Sciatic nerve (tissue), 2 donors: Measurements from ENCODE around the gene FARP1. TPM values are rescaled to one million over a fixed set of nuclear protein-coding genes. Genes with fewer than 3 reads are reported as not detected.
A peak's percentile ranks its signal among the peaks of the same experiment; 100 is the strongest.
"Not testable (repeated sequence)": the region's sequence is repeated elsewhere in the genome, so short reads cannot be mapped to it uniquely, and the experiment has no call there.

Experiments
- ATAC-seq: fragments of 200-7000 bp; cut with Tn5 transposase; one replicate; pipeline ENCODE4 v1.9.1; 2020; ENCODE audit warnings: mild to moderate bottlenecking, moderate library complexity
- DNase-seq: peaks from one replicate; pipeline ENCODE4 v3.0.0-alpha.2; 2020; ENCODE audit warnings: low spot score
- intact Hi-C: fragments of 100-400 bp; cut with DNase I; formaldehyde crosslinking; loops from one replicate; pipeline ENCODE4 v1.14.2; 2022
- total RNA-seq: library from RNA; stranded (reverse); fragmentation: NEBNext Ultra II Directional; extraction: Animal tissue kit (Norgen Biotek cat#: 25700); gene quantifications from one replicate; pipeline ENCODE4 v1.2.1, GENCODE V29; 2021
- donor health status: DM: no; HTN: no; CAD: no.
- donor health status: DM: no; HTN: no; CAD: no.

FARP1 gene
- total RNA-seq, 1 donor from 2014 or later: 35.4 TPM

DNA sequence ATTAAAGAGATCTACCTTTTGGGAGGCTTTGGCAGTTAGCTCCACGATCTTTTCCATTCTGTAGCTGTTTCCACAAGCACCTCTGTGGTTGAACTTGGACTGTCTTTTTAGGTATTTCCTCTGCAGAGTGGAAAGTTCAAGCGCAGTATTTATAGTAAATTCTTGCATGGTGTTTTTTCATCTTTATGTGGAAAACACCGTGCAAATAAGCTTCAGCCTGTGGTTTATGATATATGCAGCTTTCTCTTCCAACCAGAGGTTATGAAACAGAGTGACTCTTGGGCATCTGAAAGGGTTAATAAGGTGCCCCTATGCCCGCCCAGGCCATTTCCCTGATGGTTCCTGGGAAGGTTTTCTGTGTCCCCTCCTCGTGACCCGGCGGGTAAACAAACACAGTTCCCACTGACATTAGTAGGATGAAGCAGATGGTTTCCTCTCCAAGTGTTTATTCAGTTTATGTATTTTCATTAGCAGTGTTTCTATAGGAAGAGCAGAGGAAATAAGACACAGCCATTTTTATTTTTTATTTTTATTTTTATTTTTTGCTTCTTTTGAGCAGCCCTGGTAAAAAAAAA lies 73.9 kb downstream of the FARP1 start:
- intact Hi-C loops: no loop called here
- ATAC-seq (no peak), DNase-seq (no peak)

DNA sequence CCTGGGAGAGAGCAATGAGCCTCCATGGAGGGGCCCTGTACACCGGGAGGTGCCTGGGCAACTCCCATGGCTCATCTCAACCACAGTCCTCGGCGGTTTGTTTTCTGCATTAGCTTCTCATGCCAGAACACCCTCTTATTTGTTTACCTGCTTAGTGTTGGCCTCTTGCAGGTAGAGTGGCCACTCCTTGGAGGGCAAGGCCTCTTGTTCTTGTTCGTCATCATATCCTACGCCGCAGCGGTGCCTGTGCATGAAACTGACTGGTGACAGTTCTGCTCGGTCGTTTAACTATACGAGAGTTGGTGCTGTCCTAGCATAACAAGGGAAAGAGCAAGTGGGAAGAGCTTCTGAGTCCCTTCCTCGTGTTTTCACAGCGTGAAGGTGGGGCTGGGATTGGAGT lies 74.7 kb downstream of the FARP1 start:
- ATAC-seq (no peak), DNase-seq (no peak)
- intact Hi-C loops: no loop called here

DNA sequence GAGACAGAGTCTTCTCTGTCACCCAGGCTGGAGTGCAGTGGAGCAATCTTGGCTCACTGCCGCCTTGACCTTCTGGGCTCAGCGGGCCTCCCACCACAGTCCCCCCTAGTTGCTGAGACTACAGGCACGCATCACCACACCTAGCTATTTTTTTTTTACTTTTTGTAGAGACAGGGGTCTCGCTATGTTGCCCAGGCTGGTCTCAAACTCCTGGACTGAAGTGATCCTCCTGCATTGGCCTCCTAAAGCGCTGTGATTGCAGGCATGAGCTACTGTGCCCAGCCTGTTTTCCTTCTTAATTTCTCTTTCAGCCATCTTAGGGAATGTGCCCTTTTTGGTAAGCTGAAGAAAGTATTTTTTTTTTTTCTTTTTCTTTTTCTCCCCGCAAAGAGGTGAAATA lies 76.8 kb downstream of the FARP1 start:
- intact Hi-C loops: no loop called here
- no peak for ATAC-seq
- no peak for DNase-seq

DNA sequence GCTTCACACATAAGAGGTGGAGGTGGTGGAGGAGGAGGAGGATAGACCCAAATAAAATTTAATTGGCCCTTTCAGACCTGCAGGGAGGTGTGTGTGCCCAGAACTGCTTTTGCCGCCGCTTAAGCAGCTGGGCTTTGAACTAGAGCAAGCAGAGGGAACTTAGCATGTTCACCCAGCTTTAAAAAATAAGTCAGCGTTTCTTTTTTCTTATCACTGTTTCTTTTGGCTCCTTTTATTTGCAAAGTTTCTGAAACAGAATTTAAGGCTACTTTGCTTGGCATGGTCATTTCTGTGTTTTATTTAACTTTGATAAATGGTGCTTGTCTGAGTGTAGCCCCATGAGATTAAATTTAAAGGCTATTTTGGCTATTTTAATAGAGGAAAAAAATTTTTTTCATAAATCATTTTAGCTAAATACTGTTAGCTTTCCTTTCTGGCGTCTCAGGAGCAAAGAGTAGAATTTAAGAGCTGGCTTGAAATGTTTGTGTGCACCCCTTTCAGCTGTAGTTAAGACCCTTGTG lies 77.4 kb downstream of the FARP1 start:
- intact Hi-C loops: no loop called here
- DNase-seq (no peak), ATAC-seq (peak; percentile 36)

DNA sequence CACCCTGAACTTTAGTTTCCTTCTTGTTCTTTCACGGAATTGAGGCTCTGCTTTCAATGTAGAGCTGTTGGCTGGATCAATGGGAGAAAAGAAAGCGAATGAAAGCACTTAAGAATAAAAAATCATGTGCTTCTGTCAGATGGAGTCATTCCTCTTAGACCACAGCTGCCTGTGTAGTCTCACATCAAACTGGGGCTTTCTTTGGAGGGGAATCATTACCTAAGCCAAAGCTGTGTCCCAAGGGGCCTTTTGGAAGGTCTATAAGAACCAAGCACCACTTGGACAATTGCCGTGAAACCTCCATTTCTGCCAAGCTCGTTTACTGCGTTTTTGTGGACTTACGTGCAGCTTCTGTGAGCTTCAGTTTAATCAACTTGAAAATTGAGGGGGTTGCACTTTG lies 78.3 kb downstream of the FARP1 start:
- intact Hi-C loops: no loop called here
- ATAC-seq (no peak), DNase-seq (no peak)

- DNase-seq: no peak
- intact Hi-C loops: no loop called here
- ATAC-seq: no peak
Measured at GRCh38 chr13:98222081-98222554, 79.2 kb downstream of the FARP1 start.

- DNase-seq (no peak), ATAC-seq (no peak)
- intact Hi-C loops: no loop called here
Measured at GRCh38 chr13:98222816-98223215, 79.9 kb downstream of the FARP1 start.

DNA sequence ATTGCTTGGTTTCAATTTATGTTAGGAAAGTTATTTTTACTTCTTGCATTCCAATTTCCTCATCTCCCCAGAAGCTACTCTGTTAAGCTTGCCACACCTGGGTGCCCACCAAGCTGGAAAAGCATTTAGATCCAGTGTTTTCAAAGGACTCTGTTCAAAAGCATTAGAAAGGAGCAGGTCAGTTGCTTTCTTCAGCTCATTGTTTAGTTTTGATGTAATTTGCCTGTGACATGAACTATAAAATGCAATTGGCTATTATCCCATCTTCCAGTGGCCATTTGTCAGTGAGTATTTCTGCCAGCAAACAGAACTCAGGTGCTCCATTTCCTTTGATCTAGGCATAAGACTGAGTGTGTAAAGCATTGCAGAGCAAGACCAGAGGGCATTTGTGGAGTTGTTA lies 80.8 kb downstream of the FARP1 start:
- DNase-seq (no peak), ATAC-seq (no peak)
- intact Hi-C loops: no loop called here

DNA sequence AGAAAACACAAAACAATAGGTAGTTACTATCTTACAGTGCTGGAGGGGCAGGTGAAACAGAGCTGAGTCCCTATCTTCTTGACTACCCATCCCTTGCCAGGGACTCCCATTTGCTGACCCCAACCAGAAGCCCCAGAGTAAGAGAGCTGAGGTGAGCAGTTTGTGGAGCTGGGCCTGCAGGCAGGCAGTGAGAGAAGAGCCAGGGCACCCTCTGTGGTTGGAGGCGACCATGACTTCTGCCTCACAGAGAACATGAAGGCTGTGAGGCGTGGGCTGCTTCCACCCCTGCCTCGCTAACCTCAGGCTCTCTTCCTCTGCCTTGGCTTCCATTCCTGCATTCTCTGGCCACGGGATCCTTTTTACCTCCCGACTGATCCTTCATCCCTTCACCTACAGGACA lies 81.7 kb downstream of the FARP1 start:
- intact Hi-C loops: no loop called here
- ATAC-seq: no peak
- no peak for DNase-seq

DNA sequence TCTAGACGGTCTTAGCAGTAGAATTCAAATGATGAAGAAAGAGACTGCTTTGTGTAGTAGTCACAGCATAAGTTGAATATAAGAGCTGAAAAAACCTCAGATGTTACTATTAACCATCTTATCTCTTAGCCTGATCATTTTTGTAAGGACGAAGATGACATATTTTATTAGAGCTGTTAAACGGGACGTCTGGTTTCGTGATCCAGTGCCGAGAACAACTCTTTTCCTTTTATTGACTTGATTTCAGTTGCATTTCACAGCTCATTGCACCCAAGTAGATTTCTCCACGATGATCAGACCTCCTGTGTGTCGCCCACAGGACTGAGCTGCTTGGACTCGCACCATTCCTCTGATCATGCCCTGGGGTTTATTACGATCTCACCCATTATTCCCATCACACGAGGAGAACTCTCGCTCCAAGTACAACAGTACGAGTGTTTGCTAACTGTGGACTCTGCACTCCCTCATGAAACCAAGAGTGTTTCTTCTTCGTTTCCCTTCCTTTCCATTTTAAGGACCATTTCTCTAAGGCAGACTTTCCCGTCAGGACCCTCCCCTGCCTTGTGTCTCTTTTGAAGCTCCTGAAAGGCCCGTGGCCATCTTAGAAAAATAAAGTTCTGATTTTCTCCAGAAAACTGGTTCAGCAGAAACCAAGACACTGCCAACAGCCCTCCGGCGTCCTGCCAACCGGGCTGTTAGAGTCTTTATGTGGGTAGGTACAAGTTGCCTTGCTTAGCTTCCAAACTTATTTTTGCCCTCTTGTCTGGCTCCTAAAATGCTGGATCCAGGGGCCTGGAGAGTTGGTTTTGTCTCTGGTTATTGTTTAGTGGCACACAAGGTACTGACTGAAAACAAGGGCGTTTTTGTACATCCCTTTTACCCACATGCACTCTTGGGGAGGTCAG lies 82.4 kb downstream of the FARP1 start:
- DNase-seq: no peak
- intact Hi-C loops: no loop called here
- no peak for ATAC-seq

GRCh38 chr13:98226496-98226895 lies 83.6 kb downstream of the FARP1 start:
- intact Hi-C loops: no loop called here
- DNase-seq: no peak
- ATAC-seq: no peak

DNA sequence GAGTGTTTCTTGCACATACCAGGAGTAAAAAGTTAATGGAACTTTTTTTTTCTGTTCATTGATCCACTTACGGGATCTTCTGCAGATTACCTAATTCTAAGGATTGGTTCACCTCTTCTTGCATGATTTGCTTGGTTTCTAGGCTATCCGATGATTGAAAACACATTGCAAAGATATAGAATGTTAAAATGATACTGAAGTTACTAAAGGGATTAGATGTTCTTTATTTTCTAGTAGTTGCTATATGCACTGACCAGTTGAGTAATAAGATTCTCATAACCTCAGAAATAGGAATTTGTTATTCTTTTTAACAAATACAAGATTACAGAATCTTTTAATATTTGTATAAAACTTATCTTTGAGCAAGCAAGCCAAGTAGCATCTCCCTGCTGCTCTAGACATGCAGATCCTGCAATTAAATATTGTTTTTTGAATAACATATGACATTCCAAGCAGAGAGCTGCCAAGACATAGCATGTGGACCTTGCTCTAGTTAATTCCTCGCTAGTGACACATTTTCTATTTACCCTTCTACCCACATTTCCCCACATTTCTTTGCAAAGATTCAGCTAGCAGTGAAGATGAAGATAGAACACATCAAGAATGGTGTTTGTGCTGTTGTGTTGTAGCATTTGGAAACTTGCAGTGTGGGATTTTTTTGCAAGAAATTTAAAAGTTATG lies 85.9 kb downstream of the FARP1 start:
- intact Hi-C loops: no loop called here
- ATAC-seq (no peak), DNase-seq (no peak)

- ATAC-seq, intact Hi-C loops, DNase-seq: not testable (repeated sequence)
Measured at GRCh38 chr13:98230762-98231161, 87.9 kb downstream of the FARP1 start.

- ATAC-seq: no peak
- no peak for DNase-seq
- intact Hi-C loops: no loop called here
Measured at GRCh38 chr13:98232456-98232855, 89.6 kb downstream of the FARP1 start.

DNA sequence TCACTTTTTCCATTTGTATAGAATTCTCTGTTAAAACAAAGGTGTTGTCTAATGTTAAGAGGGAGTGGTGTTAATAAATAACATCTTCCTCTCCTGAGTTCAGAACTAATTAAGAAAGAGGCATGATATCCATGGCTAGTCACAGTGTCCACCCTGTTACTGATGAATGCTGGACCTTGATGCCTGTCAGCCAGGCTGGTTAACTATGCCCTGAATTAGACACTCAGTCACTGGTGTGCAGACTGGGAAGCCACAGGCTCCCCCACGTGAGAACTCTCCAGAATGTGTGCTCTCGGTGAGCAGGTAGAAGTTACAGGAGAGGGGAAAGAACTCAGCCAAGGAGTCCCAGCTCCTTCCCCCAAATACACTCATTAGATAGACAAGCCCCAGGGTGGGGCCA lies 90.2 kb downstream of the FARP1 start:
- DNase-seq (no peak), ATAC-seq (no peak)
- intact Hi-C loops: no loop called here

DNA sequence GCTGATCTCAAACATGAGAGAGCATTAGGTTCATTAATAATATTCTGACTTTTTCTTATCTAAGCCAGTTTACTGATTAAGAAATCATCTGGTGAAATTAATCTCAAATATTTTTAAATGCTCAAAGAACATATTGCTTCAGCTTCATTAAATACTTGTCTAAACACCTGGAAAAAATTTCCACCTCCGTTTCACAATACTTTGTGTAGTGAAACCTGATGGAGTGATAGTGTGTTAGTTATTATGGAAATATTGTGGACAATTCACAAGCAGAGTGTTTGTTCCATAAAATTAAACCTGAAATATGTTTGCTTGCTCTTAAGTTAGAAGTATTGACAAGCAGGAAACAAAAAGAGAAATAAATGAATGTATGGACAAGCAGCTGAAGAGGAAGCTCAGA lies 91.5 kb downstream of the FARP1 start:
- intact Hi-C loops: no loop called here
- DNase-seq (no peak), ATAC-seq (no peak)

DNA sequence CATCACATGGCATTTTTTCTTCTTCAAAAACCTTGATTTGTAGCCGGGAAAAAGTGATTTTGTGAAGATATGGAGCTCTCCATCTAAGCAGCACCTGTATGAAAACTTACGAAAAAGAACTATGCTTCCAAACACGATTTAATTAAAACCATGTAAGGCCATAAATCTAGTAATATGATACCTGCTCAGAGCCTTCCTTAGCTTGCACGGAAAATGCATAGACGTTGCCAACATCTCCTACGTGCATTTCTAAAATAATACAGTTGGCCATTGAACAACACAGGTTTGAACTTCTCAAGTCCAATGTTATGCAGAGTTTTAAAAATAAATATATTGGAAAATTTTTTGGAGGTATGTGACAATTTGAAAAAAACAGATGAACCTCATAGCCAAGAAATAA lies 93.3 kb downstream of the FARP1 start:
- ATAC-seq (no peak), DNase-seq (no peak)
- intact Hi-C loops: no loop called here

DNA sequence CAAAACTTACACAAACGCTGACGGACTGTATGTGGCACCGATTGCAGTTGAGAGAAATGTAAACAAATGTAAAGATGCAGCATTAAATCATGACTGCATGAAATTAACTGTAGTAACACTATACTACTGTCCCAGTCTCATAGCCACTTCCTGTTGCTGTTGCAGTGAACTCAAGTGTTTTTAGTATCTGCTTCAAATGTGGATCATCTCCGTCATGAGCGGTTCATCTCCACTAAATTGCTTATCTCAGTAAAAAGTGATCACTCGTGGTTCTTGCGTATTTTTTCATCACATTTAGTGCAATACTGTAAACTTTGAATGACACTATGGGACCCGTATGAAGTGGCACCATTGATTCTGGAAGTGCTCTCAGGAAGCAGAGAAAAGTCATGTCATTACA lies 94.4 kb downstream of the FARP1 start:
- DNase-seq: no peak
- intact Hi-C loops: no loop called here
- no peak for ATAC-seq

- ATAC-seq (no peak), DNase-seq (no peak)
- intact Hi-C loops: no loop called here
Measured at GRCh38 chr13:98239162-98240076, 96.5 kb downstream of the FARP1 start.
